Measurements from ENCODE around the gene MYRF.

Gene MYRF

DNA sequence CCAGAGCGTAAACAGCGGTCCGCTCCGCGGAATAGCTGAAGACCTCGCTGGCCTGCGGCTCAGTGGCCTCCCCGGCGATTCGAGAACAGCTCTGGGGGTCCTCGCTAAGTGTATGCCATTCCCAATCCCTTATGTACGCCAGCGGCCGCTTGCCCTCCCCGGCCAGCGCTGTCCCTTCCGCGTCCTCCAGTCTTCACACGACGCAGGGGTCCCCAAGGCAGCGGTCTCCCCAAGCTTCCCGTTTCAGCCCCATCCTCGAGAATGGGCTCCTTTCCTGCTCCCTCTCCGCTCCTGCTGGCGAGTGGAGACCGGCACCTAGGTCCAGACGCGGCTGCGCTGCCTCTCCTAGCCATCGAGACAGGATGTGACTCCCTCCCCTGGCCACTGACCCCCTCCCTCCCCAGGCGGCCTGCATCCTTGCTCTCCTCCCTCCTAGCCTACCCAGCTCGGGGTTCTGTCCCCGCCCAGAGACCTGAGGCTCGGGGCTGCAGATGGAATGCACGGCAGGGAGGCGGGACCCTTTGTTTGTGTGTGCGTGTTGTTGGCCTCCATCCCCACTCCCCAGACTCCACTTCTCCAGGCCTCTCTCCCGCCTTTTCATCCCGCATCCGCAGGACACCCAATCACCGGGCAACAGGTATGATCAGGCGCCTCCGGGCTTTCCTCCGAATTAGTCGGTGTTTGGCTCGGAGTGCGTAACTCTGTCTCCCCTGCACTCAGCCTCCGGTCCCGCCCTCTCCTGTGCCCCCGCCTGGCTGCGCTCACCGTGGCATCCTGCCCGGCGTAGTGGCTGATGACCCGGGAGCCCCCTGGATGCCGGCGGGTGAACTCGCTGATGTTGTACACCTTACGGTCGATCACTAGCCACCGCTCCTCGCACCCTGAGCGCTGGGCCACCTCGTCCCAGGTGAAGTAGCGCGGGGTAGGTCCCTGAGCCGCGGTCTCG, 63.6 kb downstream of the MYRF start:
- peak overlapping the region; percentile 91 for H3K4me3 ChIP-seq (ENCODE audit: low read depth, low read length)

DNA sequence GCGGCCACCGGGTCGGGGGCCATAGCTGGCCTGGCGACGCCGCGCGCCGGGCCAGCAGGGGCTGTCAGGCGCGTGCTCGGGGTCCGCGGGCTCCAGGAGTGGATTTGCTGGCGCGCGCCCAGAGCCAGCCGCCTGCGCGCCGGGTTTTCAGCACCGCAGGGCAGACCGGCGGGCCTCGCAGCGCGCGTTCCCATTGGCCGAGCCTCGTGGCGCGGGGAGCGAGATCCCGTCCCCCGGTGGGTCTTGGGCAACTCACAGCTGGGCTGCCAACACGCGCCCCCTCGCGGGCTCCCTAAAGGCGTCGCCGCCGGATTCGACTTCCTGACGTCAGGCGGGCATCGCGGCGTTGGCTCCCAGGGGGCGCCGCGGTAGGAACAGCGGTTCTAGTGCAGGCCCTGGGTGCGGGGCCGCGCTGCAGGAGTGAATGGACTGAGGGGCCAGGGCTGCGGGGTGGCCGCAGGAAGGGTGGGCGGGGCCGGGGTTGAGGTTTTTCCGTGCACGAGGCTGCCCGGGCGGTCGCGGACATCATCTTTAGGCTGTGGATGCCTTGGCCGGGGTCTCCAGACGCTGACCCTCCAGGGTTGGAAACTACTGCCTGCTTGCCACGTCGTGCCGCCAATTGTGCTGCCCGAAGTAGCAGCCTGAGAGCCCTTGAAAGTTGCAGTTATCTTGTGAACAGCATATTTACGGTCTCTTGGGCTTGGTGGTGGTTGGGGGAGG, 64.5 kb downstream of the MYRF start, which contains the start of gene FADS1:
Gene FADS1, minus strand, starts transcription at position 268 of the 720 bp plus-strand sequence. Its CDS starts 74 bp downstream, at position 194.
- H3K4me3 ChIP-seq (ENCODE audit: low read depth, low read length), result peak within 1 kb of the TSS; percentile 91

DNA sequence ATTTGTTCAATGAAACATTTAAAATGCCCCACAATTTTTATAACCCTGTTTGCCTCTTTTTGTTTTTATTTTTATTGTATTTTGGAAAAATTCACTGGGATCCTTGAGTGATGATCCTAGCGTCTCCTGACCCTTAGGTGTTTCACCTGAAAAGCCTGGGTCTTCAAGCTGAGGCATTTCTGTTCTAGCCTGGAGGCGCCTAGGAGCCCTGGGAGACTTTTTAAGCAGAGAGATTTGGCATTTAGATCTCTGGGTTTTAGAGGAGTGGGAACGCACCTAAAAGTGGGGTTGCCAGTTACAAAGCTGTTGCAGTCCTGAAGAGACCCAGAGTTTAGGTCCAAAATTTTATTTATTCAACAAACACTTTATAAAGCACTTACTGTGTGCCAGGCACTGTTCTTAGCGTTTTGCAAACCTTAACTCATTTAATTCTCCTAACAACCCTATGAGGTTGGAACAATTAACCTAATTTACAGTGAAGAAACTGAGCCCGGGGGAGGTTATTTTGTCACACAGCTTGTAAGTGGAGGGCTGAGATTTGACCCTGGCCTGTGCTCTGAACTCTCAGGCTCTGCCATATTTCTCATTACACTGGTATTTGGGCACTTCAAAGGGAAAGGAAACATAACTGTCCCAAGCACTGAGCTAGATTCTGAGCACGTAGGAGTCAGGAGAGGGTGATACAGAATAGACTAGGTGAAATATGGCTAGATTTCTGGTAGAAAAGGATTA, 65.2 kb downstream of the MYRF start:
- H3K4me3 ChIP-seq (ENCODE audit: low read depth, low read length), result peak overlapping the region; percentile 91

DNA sequence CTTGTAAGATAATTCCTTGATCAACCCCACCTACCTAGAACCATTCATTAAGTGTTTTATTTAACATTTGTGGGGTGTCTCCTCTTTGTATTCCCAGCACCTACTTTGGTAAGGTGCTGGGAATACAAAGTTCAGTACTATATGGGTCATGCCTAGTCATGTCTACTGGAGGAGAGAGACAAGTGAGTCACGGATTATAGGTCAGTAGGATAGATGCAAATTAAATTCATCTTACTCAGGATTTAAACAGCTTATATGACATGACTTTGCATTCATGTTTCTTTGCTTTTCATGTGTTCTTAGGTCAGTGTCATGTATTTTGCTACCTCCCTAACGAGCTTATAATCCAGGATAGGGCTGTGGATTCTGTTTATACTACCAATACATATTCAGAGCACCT, 67.7 kb downstream of the MYRF start:
- no peak overlapping the region for H3K4me3 ChIP-seq (ENCODE audit: low read depth, low read length)

DNA sequence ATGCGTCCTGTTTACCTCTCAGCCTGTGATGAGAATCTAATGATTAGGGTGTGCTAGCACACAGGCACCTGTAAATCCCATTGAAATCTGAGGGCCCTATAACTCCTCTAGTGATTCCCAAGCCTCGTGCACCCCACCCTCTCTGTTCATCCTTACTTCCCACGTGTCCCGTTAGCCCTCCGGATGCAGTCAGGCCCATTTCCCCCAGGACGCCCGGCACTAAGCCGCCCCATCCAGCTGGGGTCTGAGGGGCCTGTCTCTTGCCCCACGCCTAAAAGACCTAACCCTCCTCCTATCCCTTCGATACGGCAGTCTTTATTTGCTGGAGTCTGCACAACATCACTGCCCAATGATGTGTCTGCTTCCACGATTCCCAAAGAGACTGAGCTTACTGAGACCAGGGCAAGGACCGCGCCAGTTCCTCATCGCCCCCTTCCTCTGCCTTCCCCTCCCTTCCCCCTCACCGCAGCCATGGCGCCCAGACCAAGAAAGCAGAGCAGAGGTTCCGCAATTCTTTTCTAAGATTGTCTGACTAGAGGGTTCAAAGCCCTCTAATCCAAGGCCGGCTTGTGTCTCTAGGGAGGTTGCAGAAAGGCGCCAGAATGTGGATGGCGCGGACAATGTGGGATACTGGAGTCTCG, 74.6 kb downstream of the MYRF start:
- H3K4me3 ChIP-seq (ENCODE audit: low read depth, low read length), result peak overlapping the region; percentile 90

DNA sequence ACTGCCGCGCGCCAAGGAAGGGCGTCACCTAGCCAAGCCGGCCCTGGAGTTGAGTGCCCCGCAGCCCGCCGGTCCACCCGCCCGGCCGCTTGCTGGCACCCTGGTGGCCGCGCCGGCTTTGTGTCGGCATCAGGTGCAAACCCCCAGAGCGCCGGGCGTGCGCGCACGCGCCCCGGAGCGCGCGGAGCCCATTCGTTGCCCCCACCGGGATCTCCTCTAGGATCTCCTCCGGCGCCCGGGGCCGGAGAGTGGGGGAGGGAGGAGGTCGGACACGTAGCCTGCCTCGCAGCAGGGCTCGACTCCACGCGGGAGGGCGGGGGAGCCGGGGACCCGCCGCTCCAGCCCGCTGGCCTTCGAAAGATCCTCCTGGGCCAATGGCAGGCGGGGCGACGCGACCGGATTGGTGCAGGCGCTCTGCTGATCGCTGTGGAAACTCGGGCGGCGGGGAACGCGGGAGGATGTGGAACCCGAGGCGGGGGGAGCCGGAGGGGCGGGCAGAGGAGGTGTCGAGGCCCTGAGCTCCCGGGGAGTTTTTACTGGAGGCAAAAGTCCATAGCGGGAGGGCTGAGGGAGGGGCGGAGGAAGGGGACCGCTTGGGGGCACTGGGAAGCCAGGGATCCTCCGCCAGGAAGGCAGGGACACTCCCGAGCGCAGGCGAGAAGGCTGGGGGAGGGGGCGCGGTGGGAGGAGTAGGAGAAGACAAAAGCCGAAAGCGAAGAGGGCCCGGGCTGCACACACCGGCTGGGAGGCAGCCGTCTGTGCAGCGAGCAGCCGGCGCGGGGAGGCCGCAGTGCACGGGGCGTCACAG, 75.3 kb downstream of the MYRF start, which contains the start of gene FADS2:
Gene FADS2, plus strand, starts transcription at position 730 of the 808 bp plus-strand sequence. CDS start 91 bp downstream, outside the sequence.
- H3K4me3 ChIP-seq (ENCODE audit: low read depth, low read length), result peak within 1 kb of the TSS; percentile 90

DNA sequence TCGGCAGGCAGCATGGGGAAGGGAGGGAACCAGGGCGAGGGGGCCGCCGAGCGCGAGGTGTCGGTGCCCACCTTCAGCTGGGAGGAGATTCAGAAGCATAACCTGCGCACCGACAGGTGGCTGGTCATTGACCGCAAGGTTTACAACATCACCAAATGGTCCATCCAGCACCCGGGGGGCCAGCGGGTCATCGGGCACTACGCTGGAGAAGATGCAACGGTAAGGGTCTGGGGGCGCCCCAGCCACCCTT, 75.9 kb downstream of the MYRF start:
- peak overlapping the region; percentile 90 for H3K4me3 ChIP-seq (ENCODE audit: low read depth, low read length)

DNA sequence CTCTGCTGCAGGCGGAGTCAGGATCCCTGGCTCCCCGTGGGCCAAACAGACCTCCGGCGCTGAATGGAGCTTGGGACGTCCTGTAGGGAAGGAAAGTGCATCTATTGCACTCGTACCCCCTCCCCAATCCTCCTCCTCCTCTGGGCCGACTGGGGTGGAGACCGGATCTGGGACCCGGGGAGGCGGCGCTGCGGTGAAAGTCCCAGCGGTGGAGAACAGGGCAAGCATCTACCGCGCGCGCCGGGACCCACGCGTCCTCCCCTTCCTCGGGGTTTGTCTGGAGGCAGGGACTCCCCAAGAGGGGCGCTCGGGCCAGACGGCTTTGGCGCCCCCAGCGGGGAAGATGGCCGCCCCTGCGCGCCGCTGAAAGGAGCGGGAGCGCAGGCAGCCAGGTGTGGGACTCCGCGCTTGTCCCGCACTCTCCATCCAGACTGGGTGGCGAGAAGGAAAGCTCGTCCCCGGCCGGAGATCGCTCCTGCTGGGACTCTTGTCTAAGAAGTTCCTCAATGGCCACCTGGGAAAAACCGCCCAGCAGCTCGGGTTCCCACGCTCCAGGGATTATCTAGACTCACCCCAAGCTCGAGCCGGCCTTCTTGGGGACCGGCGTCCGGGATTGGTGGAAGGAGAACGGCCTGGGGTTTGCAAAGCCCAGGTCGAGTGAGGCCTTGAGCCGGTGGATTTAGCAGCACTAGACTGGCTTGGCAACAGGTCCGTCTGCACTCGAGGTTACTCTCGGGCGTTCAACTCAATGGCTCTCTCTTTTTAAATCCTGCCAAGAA, 76.4 kb downstream of the MYRF start:
- H3K4me3 ChIP-seq (ENCODE audit: low read depth, low read length), result peak overlapping the region; percentile 90

DNA sequence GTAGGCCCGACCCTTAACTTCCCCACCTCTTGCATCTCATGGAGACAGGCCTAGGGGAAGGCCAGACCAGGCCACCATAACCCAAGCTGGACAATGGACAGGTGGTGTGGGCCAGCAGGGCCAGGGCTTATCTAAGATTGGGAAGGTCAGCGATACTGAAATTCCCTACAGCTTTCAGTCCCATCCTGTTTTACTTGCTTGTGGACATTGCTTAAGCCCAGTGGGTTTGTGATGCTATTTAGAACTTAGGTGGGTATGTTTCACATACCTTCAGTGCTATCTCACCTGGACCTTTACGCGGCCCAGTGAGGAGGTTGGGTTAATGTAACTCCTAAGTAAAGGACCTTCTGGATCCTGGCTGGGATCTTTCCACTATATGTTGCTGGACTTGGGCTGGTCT, 77.4 kb downstream of the MYRF start:
- peak overlapping the region; percentile 90 for H3K4me3 ChIP-seq (ENCODE audit: low read depth, low read length)

DNA sequence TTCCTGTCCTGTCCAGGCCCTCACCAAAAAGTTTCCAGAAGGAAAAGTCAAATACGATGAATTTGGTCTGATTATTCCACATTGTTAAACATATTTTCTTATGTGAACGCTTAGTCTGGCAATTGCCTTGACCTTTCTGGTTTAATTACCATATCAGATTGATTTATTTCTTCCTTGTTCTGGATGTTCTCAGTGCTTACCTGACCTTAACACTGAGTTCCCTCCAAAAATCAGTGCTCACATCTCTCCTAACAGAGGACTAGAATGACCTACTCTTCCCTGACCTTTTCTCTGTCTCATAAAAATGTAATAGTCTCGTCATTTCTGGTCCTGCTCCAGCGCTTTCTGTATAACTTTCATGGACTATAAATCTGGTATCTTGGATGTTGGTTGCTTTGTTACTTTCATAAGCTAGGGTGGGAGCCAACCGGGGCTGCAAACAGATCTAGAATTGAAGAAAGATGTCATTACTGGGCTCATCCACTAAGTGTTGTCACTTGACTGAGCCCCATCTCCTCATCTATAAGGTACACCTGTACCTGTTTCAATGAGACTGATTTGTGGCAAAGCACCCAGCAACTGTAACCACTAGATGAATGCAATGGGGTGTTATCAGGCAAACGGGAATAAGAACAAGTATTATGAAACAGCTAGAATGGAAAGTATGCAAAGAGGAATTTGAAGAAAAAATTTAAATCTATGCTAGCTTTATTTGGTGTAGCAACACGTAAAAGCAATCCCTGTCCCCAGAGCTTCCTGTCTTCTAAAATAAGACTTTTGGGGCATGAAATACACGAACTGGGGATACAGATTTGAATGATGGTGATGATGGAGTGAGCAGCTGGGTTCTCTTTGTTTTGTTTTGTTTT, 78.0 kb downstream of the MYRF start:
- peak overlapping the region; percentile 90 for H3K4me3 ChIP-seq (ENCODE audit: low read depth, low read length)

DNA sequence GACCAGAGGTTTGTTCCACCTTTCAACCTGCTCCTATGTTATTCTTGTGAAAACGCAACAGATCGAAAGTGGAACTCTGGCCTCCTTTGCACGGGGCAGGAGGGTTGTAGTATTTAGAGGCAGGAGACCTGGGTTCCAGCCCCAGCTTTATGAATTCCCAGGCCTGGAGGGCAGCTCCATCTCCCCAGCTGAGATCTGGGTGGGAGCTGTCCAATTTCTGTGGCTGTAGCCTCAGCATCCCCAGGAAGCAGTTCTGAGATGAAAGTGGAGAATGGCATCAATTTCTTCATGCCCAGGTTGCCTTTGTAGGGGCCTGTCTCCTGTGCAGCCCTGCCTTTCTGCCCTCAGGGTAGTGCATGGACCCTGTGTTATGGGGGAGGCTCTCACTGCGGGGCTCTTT, 79.8 kb downstream of the MYRF start:
- no peak overlapping the region for H3K4me3 ChIP-seq (ENCODE audit: low read depth, low read length)

DNA sequence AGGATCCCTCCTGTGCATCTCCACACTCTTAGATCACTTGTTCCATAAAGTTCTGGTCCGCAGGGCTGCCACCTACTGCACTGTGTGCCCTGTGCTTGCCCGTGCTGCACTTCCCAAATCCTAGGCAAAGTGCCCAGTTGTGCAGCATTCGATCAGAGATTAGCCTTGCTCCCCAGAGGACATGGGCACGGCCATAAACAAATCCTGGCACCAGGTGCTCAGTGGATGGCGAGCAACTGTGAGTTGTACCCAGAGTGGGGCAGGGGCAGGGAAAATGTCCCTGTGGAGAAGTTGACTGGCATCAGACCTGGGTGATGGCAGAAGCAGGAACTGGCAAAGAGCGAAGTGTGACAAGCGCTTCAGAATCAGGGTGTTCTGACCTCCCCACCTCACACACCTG, 80.3 kb downstream of the MYRF start:
- H3K4me3 ChIP-seq (ENCODE audit: low read depth, low read length), result no peak overlapping the region

DNA sequence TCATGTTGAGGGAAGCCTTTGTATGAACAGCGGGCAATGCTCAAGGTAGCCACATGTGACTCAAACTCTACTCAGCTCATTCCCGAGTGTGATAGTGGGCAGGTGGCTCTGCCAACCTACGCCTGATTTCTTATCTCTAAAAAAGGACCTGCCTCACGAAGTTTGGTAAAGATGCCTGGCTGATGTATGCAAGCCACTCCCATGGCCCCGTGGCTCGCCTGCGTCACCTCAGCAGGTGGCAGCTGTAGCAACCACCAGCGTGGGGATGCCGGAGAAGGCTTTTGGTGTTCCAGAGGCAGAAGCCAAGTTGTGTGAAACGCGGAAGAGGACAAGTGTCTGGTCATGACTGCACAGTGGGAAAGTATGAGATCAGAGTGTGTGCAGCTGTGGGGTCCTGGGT, 81.0 kb downstream of the MYRF start:
- no peak overlapping the region for H3K4me3 ChIP-seq (ENCODE audit: low read depth, low read length)

DNA sequence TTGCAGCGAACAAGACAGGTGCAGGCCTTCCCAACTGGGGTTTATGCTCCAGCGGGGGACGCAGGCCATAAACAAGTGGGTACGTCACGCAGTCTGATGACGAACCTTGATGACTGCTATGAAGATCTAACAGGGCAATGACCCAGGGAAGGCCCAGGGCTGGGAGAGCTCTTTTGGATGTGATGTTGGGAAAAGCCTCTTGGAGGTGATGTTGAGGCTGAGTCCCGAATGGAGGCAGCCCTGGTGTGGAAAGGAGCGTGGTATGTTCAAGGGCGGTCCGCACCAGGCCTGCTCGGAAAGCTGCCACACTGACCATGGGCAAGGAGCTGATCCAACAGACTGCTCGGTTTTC, 81.5 kb downstream of the MYRF start:
- no peak overlapping the region for H3K4me3 ChIP-seq (ENCODE audit: low read depth, low read length)

DNA sequence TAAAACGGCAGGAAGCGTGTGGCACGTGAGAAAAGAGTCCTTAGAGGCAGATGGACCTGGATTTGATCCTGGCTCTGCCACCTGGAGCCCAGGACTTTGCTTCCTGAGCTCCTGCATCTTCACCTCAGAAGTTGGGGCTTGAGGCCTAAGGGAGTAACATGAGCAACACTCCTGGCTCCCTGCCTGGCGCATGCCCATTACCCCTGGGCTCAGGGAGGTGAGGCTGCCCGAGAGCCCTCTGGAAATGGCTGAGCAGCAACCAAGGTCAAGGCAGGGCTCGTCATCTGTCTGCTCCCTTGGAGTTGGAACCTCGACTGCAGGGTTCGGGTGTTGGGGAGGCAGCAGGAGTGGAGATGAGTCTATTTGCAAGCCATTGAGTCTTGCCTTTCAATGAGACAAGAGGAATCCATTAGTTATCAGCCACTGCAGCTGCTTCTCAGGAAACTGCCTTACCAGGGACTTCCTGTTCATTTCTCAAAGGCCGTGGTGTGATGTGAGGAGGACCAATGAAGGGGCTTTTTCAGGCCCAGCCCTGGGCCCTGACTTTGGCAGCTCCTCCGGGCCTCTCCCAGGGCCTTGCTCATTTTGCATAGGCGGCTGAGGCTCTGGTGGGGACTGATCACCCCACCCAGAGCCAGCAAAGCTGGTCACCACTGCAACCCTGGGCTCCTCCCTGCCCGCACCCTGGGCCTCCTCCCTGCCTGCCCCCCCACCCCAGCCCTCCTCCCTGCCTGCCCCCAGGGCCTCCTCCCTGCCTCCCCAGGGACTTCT, 82.0 kb downstream of the MYRF start:
- H3K4me3 ChIP-seq (ENCODE audit: low read depth, low read length), result no peak overlapping the region

DNA sequence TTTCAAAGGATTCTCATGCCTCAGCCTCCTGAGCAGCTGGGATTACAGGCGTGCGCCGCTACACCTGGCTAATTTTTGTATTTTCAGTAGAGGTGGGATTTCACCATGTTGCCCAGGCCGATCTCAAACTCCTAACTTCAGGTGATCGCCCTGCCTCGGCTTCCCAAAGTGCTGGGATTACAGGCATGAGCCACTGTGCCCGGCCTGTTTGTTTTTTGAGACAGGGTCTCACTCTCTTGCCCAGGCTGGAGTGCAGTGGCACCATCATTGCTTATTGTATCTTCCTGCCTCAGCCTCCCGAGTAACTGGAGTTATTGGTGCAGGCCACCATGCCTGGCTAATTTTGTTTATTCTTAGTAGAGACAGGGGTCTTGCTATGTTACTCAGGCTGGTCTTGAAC, 83.8 kb downstream of the MYRF start:
- no peak overlapping the region for H3K4me3 ChIP-seq (ENCODE audit: low read depth, low read length)

DNA sequence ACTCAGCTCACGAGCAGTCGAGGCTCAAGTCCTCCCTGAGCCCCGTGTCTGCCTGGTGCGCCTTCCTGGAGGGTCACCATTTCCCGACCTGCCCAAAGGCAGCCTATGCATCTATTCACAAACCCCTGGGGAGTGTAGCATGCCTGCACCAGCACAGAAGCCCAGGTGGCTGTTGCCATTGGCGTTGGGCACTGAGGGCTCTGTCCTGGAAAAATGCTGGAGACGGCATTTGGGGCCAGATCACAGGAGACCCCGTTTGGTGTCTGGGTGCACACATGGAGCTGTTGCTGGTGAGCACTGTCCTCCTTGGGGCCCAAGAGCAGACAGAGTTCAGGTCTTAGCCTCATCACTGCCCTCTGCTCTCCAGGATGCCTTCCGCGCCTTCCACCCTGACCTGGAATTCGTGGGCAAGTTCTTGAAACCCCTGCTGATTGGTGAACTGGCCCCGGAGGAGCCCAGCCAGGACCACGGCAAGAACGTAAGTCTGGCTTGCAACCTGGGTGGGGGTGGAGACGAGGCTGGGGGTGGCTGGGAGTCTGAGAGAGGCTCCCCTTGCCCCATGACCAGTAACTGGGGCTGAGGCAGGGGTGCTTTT, 85.1 kb downstream of the MYRF start:
- H3K4me3 ChIP-seq (ENCODE audit: low read depth, low read length), result no peak overlapping the region
